A673 (cell line): ENCODE measurements around the gene PYGO2. TPM values are rescaled to one million over a fixed set of nuclear protein-coding genes. Genes with fewer than 3 reads are reported as not detected.

Source experiments
- BruUV-seq: library from RNA; stranded (reverse); fragments of 400-500 nt; replicated peaks from 2 replicates; lab custom pipeline; 2021; lab: Mats Ljungman, UMichigan
- CTCF ChIA-PET: fragments of 300-600 bp; sonication (Branson Sonifier 250); formaldehyde crosslinking; loops from one replicate; lab custom pipeline; 2022; ENCODE audit warnings: antibody characterized with exemption; lab: Charles Lee
- POLR2A ChIA-PET: fragments of 300-600 bp; sonication (Branson Sonifier 250); formaldehyde crosslinking; loops from one replicate; lab custom pipeline; 2022; ENCODE audit warnings: antibody characterized with exemption; ENCODE audit not compliant: low non-redundant PET; lab: Charles Lee
- DNase-seq: peaks from one replicate; pipeline ENCODE4 v3.0.0-alpha.2; 2015; ENCODE audit warnings: low spot score
- H3K27ac ChIP-seq: fragments of 200-600 bp; sonication (generic); 2 replicates; pipeline ENCODE4 v1.5.1; 2016; ENCODE audit warnings: mixed run types, low read depth, mild to moderate bottlenecking, mixed read lengths, antibody characterized with exemption, low read length; ENCODE audit not compliant: poor library complexity, severe bottlenecking
- H3K27me3 ChIP-seq: fragments of 200-600 bp; sonication (generic); replicated peaks from 2 replicates; pipeline ENCODE4 v1.6.1; 2017; ENCODE audit warnings: mixed run types, low read depth, mild to moderate bottlenecking, mixed read lengths, antibody characterized with exemption, low read length; ENCODE audit not compliant: insufficient read depth, poor library complexity
- H3K36me3 ChIP-seq: fragments of 200-600 bp; sonication (generic); 2 replicates; pipeline ENCODE4 v1.6.1; 2016; ENCODE audit warnings: mixed run types, mild to moderate bottlenecking, mixed read lengths, antibody characterized with exemption, low read length; ENCODE audit not compliant: insufficient read depth, poor library complexity, severe bottlenecking
- H3K4me1 ChIP-seq: fragments of 200-600 bp; sonication (generic); 2 replicates; pipeline ENCODE4 v1.6.1; 2017; ENCODE audit warnings: mixed run types, mild to moderate bottlenecking, mixed read lengths, antibody characterized with exemption, low read length; ENCODE audit not compliant: insufficient read depth, poor library complexity, severe bottlenecking
- H3K4me3 ChIP-seq: fragments of 200-600 bp; sonication (generic); 2 replicates; pipeline ENCODE4 v1.5.1; 2016; ENCODE audit warnings: low read depth, mixed run types, mild to moderate bottlenecking, mixed read lengths, low read length; ENCODE audit not compliant: poor library complexity, severe bottlenecking
- H3K9me3 ChIP-seq: fragments of 200-600 bp; sonication (generic); 2 replicates; pipeline ENCODE4 v1.6.1; 2016; ENCODE audit warnings: mixed run types, low read depth, mild to moderate bottlenecking, mixed read lengths, antibody characterized with exemption, low read length; ENCODE audit not compliant: poor library complexity, severe bottlenecking
- CTCF ChIP-seq: fragments of 300-800, 200-600 bp; sonication (generic); conservative IDR thresholded peaks from 2 replicates; pipeline ENCODE4 v1.5.1; 2017; ENCODE audit warnings: low read depth, mild to moderate bottlenecking, antibody characterized with exemption, low read length, moderate library complexity, mixed read lengths
- EZH2 ChIP-seq: fragments of 200-600 bp; sonication (generic); IDR thresholded peaks from 2 replicates; pipeline ENCODE4 v1.6.1; 2017; ENCODE audit warnings: borderline replicate concordance, low read depth, mild to moderate bottlenecking, mixed read lengths, antibody characterized with exemption, low read length; ENCODE audit not compliant: poor library complexity, severe bottlenecking
- intact Hi-C: fragments of 100-400 bp; cut with micrococcal nuclease; formaldehyde crosslinking; loops from one replicate; pipeline ENCODE4 v1.10.0; 2022; ENCODE audit not compliant: unreplicated experiment
- total RNA-seq: library from RNA; stranded (reverse); gene quantifications from 2 replicates; pipeline ENCODE4 v1.2.3, GENCODE V29; 2021

Gene PYGO2
- total RNA-seq, 1 experiment from 2014 or later: 48.5 TPM

- intact Hi-C loops: no loop called here
- no peak for DNase-seq
- Histone ChIP-seq H3K9me3 (no peaks in the 10 kb centered on the region), H3K27me3 (no peaks in the 10 kb centered on the region), H3K36me3 (peaks cover 14% of the 10 kb centered on the region), H3K4me1 (no peaks in the 10 kb centered on the region), H3K27ac (peak overlapping the region; percentile 63), H3K4me3 (no peak overlapping the region)
- no peak for TF ChIP-seq EZH2
- TF ChIP-seq CTCF: no peak
- ChIA-PET CTCF (interaction anchor here (0.9 to 1.2 kb wide), 2 partner anchors 21 to 23 kb away, joined by 3 to 4 read pairs; no protein-coding TSS in a partner anchor), POLR2A (no interaction called here)
- no TSS peak for BruUV-seq
Measured at GRCh38 chr1:154994269-154994587, 32.6 kb upstream of the PYGO2 start.

- no peak within 1 kb of the TSS for H3K4me3 ChIP-seq
- intact Hi-C loops: no loop called here
- H3K4me1 ChIP-seq: no peaks in the 10 kb centered on the region
- H3K27me3 ChIP-seq: no peaks in the 10 kb centered on the region
- no peak for TF ChIP-seq CTCF
- BruUV-seq: no TSS peak
- peaks cover 19% of the 10 kb centered on the region for H3K36me3 ChIP-seq
- POLR2A ChIA-PET: interaction anchor here (0.5 kb wide), 1 partner anchor 17 kb away, joined by 4 read pairs; no protein-coding TSS in a partner anchor
- no peak for DNase-seq
- CTCF ChIA-PET: interaction anchor here (0.9 to 1.1 kb wide), 2 partner anchors 24 kb away, joined by 3 read pairs; no protein-coding TSS in a partner anchor
- H3K9me3 ChIP-seq: no peaks in the 10 kb centered on the region
- H3K27ac ChIP-seq: peak within 1 kb of the TSS; percentile 63
Measured at GRCh38 chr1:154993572-154994268, 32.1 kb upstream of the PYGO2 start, which contains the start of gene LENEP. Gene LENEP (plus strand): TSS chr1:154993586. CDS start chr1:154993608, 22 bp downstream.

GRCh38 chr1:154992721-154993571 lies 31.4 kb upstream of the PYGO2 start:
- ChIA-PET POLR2A (interaction anchor here (0.5 kb wide), 1 partner anchor 18 kb away, joined by 4 read pairs; no protein-coding TSS in a partner anchor), CTCF (interaction anchor here (0.6 to 1.1 kb wide), 3 partner anchors 24 to 97 kb away, joined by 3 to 9 read pairs (median 8); no protein-coding TSS in a partner anchor)
- Histone ChIP-seq H3K4me3 (no peak overlapping the region), H3K27me3 (no peaks in the 10 kb centered on the region), H3K4me1 (no peaks in the 10 kb centered on the region), H3K36me3 (peaks cover 26% of the 10 kb centered on the region), H3K27ac (no peak overlapping the region), H3K9me3 (no peaks in the 10 kb centered on the region)
- no TSS peak for BruUV-seq
- no peak for TF ChIP-seq EZH2
- 0 out of 2 replicates have a peak, but pooled peaks have one; percentile 29 for TF ChIP-seq CTCF
- intact Hi-C loops: no loop called here
- DNase-seq: no peak
